ENCODE measurements around the gene KIAA1217. TPM values are rescaled to one million over a fixed set of nuclear protein-coding genes. Genes with fewer than 3 reads are reported as not detected.

The KIAA1217 gene
- total RNA-seq, 1 experiment from 2014 or later: 171 TPM

DNA sequence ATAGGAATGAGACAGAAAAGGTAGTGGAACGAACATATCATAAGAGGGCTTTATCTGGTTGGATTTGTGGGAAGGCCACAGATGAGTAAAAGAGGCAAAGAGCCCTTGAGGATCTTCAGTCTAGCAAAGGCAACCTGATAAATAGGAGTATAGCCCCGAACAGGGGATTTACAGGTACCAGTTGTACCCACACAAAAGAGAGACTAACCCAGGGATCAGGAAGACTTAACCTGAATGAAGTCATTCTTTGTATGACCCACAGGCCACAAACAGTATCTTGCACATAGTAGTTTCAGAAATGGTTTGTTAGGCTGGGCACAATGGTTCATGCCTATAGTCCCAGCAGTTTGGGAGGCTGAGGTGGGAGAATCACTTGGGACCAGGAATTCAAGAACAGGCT lies 306.5 kb downstream of the KIAA1217 start:
- Mint-ChIP-seq H3K4me3 (ENCODE audit: unreplicated experiment) (no peak overlapping the region), H3K36me3 (ENCODE audit: insufficient read depth, unreplicated experiment) (peaks cover 100% of the 10 kb centered on the region), H3K4me1 (ENCODE audit: low read depth, unreplicated experiment) (peaks cover 8% of the 10 kb centered on the region), H3K27me3 (ENCODE audit: insufficient read depth, unreplicated experiment) (no peaks in the 10 kb centered on the region), H3K9me3 (ENCODE audit: unreplicated experiment) (no peaks in the 10 kb centered on the region), H3K27ac (ENCODE audit: unreplicated experiment) (peak overlapping the region; percentile 1)
- peaks cover 7% of the 10 kb centered on the region for H3K36me3 ChIP-seq (ENCODE audit: control insufficient read depth, insufficient read depth, low read length)
- no peaks in the 10 kb centered on the region for H3K27me3 ChIP-seq (replicated peaks; ENCODE audit: control insufficient read depth, insufficient read depth, low read length)
- ChIA-PET CTCF (no interaction called here), POLR2A (no interaction called here)
- no peaks in the 10 kb centered on the region for H3K4me1 ChIP-seq
- no peak for DNase-seq
- no TSS peak for BruUV-seq (replicated peaks)
- TF ChIP-seq, protein P1, sequence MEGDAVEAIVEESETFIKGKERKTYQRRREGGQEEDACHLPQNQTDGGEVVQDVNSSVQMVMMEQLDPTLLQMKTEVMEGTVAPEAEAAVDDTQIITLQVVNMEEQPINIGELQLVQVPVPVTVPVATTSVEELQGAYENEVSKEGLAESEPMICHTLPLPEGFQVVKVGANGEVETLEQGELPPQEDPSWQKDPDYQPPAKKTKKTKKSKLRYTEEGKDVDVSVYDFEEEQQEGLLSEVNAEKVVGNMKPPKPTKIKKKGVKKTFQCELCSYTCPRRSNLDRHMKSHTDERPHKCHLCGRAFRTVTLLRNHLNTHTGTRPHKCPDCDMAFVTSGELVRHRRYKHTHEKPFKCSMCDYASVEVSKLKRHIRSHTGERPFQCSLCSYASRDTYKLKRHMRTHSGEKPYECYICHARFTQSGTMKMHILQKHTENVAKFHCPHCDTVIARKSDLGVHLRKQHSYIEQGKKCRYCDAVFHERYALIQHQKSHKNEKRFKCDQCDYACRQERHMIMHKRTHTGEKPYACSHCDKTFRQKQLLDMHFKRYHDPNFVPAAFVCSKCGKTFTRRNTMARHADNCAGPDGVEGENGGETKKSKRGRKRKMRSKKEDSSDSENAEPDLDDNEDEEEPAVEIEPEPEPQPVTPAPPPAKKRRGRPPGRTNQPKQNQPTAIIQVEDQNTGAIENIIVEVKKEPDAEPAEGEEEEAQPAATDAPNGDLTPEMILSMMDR (IDR thresholded peaks at IDR 0.05; ENCODE audit: insufficient read depth in 1 of 2, low read depth in 1 of 2, low read length in 1 of 2, severe bottlenecking in 1 of 2, unreplicated experiment in 1 of 2): no peak
- intact Hi-C loops (cut with micrococcal nuclease; ENCODE audit: unreplicated experiment): no loop called here
- no peaks in the 10 kb centered on the region for H3K9me3 ChIP-seq
- no peak overlapping the region for H3K4me3 ChIP-seq (ENCODE audit: low read depth, low read length)

DNA sequence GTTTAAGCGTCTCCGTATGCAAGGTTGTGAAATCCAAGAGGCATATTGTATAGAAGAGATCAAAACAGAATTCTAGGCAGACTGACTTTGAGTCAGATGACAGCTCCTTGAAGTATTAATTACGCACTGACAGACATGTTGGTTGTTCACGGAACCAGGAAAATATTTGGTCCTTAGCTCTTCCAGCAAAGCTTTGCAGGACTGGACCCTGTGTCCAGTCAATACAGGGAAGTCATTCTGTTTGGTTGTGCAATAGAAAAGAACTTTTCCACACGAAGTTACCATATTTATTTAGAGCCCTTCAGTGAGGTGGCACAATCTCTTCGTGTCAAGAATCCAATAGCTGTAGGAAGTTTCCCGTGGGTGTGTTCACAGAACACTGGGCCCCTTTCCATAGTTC lies 309.5 kb downstream of the KIAA1217 start:
- Histone ChIP-seq H3K9me3 (no peaks in the 10 kb centered on the region), H3K4me1 (no peaks in the 10 kb centered on the region), H3K4me3 (ENCODE audit: low read depth, low read length) (no peak overlapping the region), H3K27me3 (replicated peaks; ENCODE audit: control insufficient read depth, insufficient read depth, low read length) (no peaks in the 10 kb centered on the region), H3K36me3 (ENCODE audit: control insufficient read depth, insufficient read depth, low read length) (peaks cover 9% of the 10 kb centered on the region; the same call in 1 of the 2 replicates)
- Mint-ChIP-seq H3K27ac (ENCODE audit: unreplicated experiment) (no peak overlapping the region), H3K27me3 (ENCODE audit: insufficient read depth, unreplicated experiment) (no peaks in the 10 kb centered on the region), H3K4me3 (ENCODE audit: unreplicated experiment) (no peak overlapping the region), H3K36me3 (ENCODE audit: insufficient read depth, unreplicated experiment) (peaks cover 95% of the 10 kb centered on the region), H3K4me1 (ENCODE audit: low read depth, unreplicated experiment) (peaks cover 8% of the 10 kb centered on the region), H3K9me3 (ENCODE audit: unreplicated experiment) (no peaks in the 10 kb centered on the region)
- DNase-seq: no peak
- TF ChIP-seq, protein P1 (IDR thresholded peaks at IDR 0.05; ENCODE audit: insufficient read depth in 1 of 2, low read depth in 1 of 2, low read length in 1 of 2, severe bottlenecking in 1 of 2, unreplicated experiment in 1 of 2): no peak
- intact Hi-C loops (cut with micrococcal nuclease; ENCODE audit: unreplicated experiment): no loop called here
- CTCF ChIA-PET: interaction anchor here (0.6 to 0.9 kb wide), 5 partner anchors 10 to 524 kb away, joined by 3 to 4 read pairs (median 3); no protein-coding TSS in a partner anchor
- POLR2A ChIA-PET: no interaction called here
- BruUV-seq (replicated peaks): no TSS peak

DNA sequence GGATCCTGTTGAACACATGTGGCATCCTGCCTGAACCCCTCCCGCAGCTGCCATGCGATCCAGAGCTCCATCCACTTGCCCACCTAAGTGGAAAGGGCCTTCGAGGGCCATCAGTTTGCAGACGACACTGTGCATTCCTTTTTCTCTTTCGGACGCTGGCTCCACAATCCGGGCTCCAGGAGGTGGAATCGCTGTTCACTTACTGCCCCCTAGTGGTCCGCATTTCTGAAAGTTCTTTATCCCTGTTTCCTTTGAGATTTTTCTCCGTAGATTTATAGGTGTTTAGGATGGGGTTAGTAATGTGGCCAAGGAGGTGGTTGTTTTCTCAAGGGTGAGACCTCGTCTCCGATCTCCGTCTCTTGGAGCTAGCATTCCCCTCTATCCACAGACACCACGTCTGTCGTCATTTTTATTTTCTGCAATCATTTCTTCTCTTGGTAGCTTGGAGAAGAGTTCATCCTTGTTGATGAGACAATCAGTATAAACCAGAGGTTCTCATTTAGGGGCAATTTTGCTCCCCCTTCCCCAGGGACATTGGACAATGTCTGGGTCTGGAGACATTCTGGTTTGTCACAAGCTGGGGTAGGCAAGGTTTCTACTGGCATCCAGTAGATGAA lies 310.2 kb downstream of the KIAA1217 start:
- no peak overlapping the region for H3K27ac Mint-ChIP-seq (ENCODE audit: unreplicated experiment)
- intact Hi-C loops (cut with micrococcal nuclease; ENCODE audit: unreplicated experiment): loop anchor here (1.0 kb wide), 1 partner anchor 38 kb away; no protein-coding TSS in a partner anchor

More for the DNA sequence above, 310.2 kb downstream of the KIAA1217 start:
- Mint-ChIP-seq H3K27me3 (ENCODE audit: insufficient read depth, unreplicated experiment) (no peaks in the 10 kb centered on the region), H3K4me3 (ENCODE audit: unreplicated experiment) (no peak overlapping the region), H3K4me1 (ENCODE audit: low read depth, unreplicated experiment) (peaks cover 8% of the 10 kb centered on the region), H3K36me3 (ENCODE audit: insufficient read depth, unreplicated experiment) (peaks cover 95% of the 10 kb centered on the region), H3K9me3 (ENCODE audit: unreplicated experiment) (no peaks in the 10 kb centered on the region)
- peak; percentile 62 to 78 for DNase-seq
- ChIA-PET CTCF (interaction anchor here (0.6 to 0.9 kb wide), 6 partner anchors 9 to 510 kb away, joined by 3 to 4 read pairs (median 3); no protein-coding TSS in a partner anchor), POLR2A (no interaction called here)
- BruUV-seq (replicated peaks): no TSS peak
- TF ChIP-seq, protein P1 (IDR thresholded peaks at IDR 0.05; ENCODE audit: insufficient read depth in 1 of 2, low read depth in 1 of 2, low read length in 1 of 2, severe bottlenecking in 1 of 2, unreplicated experiment in 1 of 2): peak; percentile 85 to 93
- H3K4me1 ChIP-seq: no peaks in the 10 kb centered on the region
- no peak overlapping the region for H3K4me3 ChIP-seq (ENCODE audit: low read depth, low read length)
- no peaks in the 10 kb centered on the region for H3K9me3 ChIP-seq
- H3K36me3 ChIP-seq (ENCODE audit: control insufficient read depth, insufficient read depth, low read length): peaks cover 11% of the 10 kb centered on the region; the same call in 1 of the 2 replicates
- H3K27me3 ChIP-seq (replicated peaks; ENCODE audit: control insufficient read depth, insufficient read depth, low read length): no peaks in the 10 kb centered on the region

Data from Caco-2 (cell line).